Upper lobe of right lung (tissue), 1 donor: Measurements from ENCODE around the gene PRELID2. TPM values are rescaled to one million over a fixed set of nuclear protein-coding genes. Genes with fewer than 3 reads are reported as not detected.

Experiments used
- ATAC-seq: fragments of 200-7000 bp; cut with Tn5 transposase; one replicate; pipeline ENCODE4 v1.9.1; 2020; ENCODE audit warnings: mild to moderate bottlenecking, moderate library complexity
- DNase-seq: peaks from one replicate; pipeline ENCODE4 v3.0.0-alpha.2; 2020
- H3K27ac ChIP-seq: fragments of 200-600 bp; one replicate; pipeline ENCODE4 v1.8.0; 2022
- H3K27me3 ChIP-seq: fragments of 200-600 bp; one replicate; pipeline ENCODE4 v1.8.0; 2022; ENCODE audit warnings: mild to moderate bottlenecking
- H3K36me3 ChIP-seq: fragments of 200-600 bp; one replicate; pipeline ENCODE4 v1.8.0; 2022
- H3K4me1 ChIP-seq: fragments of 200-600 bp; one replicate; pipeline ENCODE4 v1.8.0; 2022
- H3K4me3 ChIP-seq: fragments of 200-600 bp; one replicate; pipeline ENCODE4 v1.8.0; 2022; ENCODE audit warnings: mild to moderate bottlenecking
- H3K9me3 ChIP-seq: fragments of 200-600 bp; one replicate; pipeline ENCODE4 v1.8.0; 2022
- CTCF ChIP-seq: fragments of 200-600 bp; IDR thresholded peaks from one replicate; pipeline ENCODE4 v1.8.0; 2022; ENCODE audit warnings: antibody characterized with exemption
- intact Hi-C: fragments of 100-400 bp; cut with DNase I; formaldehyde crosslinking; loops from one replicate; pipeline ENCODE4 v1.11.0; 2022
- total RNA-seq: library from RNA; stranded (reverse); fragmentation: NEBNext Ultra II Directional; extraction: Animal tissue kit (Norgen Biotek cat#: 25700); gene quantifications from one replicate; pipeline ENCODE4 v1.2.1, GENCODE V29; 2021
- donor health status: DM: no; HTN: yes; CAD: no; lungs with severe emphysema.

Gene PRELID2
- total RNA-seq, 1 donor from 2014 or later = 9.2 TPM

GRCh38 chr5:145856285-145856818, 21.2 kb upstream of the PRELID2 start:
- Histone ChIP-seq H3K36me3 (no peaks in the 10 kb centered on the region), H3K4me1 (peaks cover 14% of the 10 kb centered on the region), H3K27ac (no peak overlapping the region), H3K9me3 (no peaks in the 10 kb centered on the region), H3K4me3 (peak overlapping the region; percentile 50), H3K27me3 (no peaks in the 10 kb centered on the region)
- DNase-seq = peak; percentile 67
- ATAC-seq = peak; percentile 65
- intact Hi-C loops = no loop called here
- no peak for TF ChIP-seq CTCF

- ATAC-seq (peak; percentile 29), DNase-seq (no peak)
- Histone ChIP-seq H3K27ac (no peak overlapping the region), H3K27me3 (no peaks in the 10 kb centered on the region), H3K4me1 (peaks cover 14% of the 10 kb centered on the region), H3K36me3 (no peaks in the 10 kb centered on the region), H3K4me3 (peak overlapping the region; percentile 50), H3K9me3 (no peaks in the 10 kb centered on the region)
- intact Hi-C loops = no loop called here
- no peak for TF ChIP-seq CTCF
Measured at GRCh38 chr5:145855763-145856267, 20.7 kb upstream of the PRELID2 start.

- Histone ChIP-seq H3K36me3 (no peaks in the 10 kb centered on the region), H3K27me3 (no peaks in the 10 kb centered on the region), H3K9me3 (no peaks in the 10 kb centered on the region), H3K27ac (no peak overlapping the region), H3K4me1 (peaks cover 14% of the 10 kb centered on the region), H3K4me3 (no peak overlapping the region)
- DNase-seq = no peak
- ATAC-seq = peak; percentile 57
- intact Hi-C loops = no loop called here
- no peak for TF ChIP-seq CTCF
Measured at GRCh38 chr5:145854651-145855258, 19.6 kb upstream of the PRELID2 start.

GRCh38 chr5:145853781-145854376, 18.7 kb upstream of the PRELID2 start:
- TF ChIP-seq CTCF = no peak

GRCh38 chr5:145852990-145853389, 17.8 kb upstream of the PRELID2 start:
- DNase-seq (no peak), ATAC-seq (no peak)
- Histone ChIP-seq H3K4me1 (peaks cover 14% of the 10 kb centered on the region), H3K27ac (no peak overlapping the region), H3K4me3 (no peak overlapping the region), H3K36me3 (no peaks in the 10 kb centered on the region), H3K9me3 (no peaks in the 10 kb centered on the region), H3K27me3 (no peaks in the 10 kb centered on the region)
- intact Hi-C loops = no loop called here
- TF ChIP-seq CTCF = no peak

More at GRCh38 chr5:145853781-145854376, 18.7 kb upstream of the PRELID2 start:
- no peaks in the 10 kb centered on the region for H3K36me3 ChIP-seq
- intact Hi-C loops = no loop called here
- peaks cover 14% of the 10 kb centered on the region for H3K4me1 ChIP-seq
- no peaks in the 10 kb centered on the region for H3K27me3 ChIP-seq
- no peak overlapping the region for H3K4me3 ChIP-seq
- H3K9me3 ChIP-seq = no peaks in the 10 kb centered on the region
- no peak overlapping the region for H3K27ac ChIP-seq
- ATAC-seq (no peak), DNase-seq (no peak)
